ENCODE measurements around the gene CALN1.

Gene CALN1

GRCh38 chr7:71733107-71733870, 678.8 kb downstream of the CALN1 start:
- TF ChIP-seq CTCF (IDR thresholded peaks at IDR 0.05; ENCODE audit: low read depth, low read length) = peak; percentile 86
- peak; percentile 66 for DNase-seq (ENCODE audit: low read depth in 2 of 2)
- no peak overlapping the region for H3K4me3 ChIP-seq (replicated peaks in 1 of 2; ENCODE audit: low read depth in 2 of 2, low read length in 2 of 2)

GRCh38 chr7:71731740-71732139, 680.4 kb downstream of the CALN1 start:
- no peak overlapping the region for H3K4me3 ChIP-seq (replicated peaks in 1 of 2; ENCODE audit: low read depth in 2 of 2, low read length in 2 of 2)
- TF ChIP-seq CTCF (IDR thresholded peaks at IDR 0.05; ENCODE audit: low read depth, low read length) = no peak
- no peak for DNase-seq (ENCODE audit: low read depth in 2 of 2)
